GM12878 (cell line): ENCODE measurements around the gene ABCD3. TPM values are rescaled to one million over a fixed set of nuclear protein-coding genes. Genes with fewer than 3 reads are reported as not detected.

ENCODE experiments used
- ATAC-seq: fragments of 200-7000 bp; cut with Tn5 transposase; 3 replicates; pipeline ENCODE4 v1.9.1; 2020; ENCODE audit warnings: mild to moderate bottlenecking, moderate library complexity
- BruUV-seq: library from RNA; stranded (reverse); fragments of 400-500 nt; replicated peaks from 2 replicates; lab custom pipeline; 2021; lab: Mats Ljungman, UMichigan
- CTCF ChIA-PET: fragments of 300-600 bp; sonication (Branson Sonifier 250); formaldehyde crosslinking; extraction: SDS; loops from one replicate; lab custom pipeline; 2021; ENCODE audit warnings: inconsistent platforms; lab: Yijun Ruan, JAX
- POLR2A ChIA-PET: fragments of 350-600 bp; formaldehyde crosslinking; extraction: SDS; loops from one replicate; lab custom pipeline; 2021; ENCODE audit warnings: inconsistent platforms; lab: Charles Lee
- RAD21 ChIA-PET: fragments of 300-600 bp; sonication (Branson Sonifier 250); formaldehyde crosslinking; loops from one replicate; lab custom pipeline; 2023; ENCODE audit warnings: antibody characterized with exemption; ENCODE audit not compliant: unreplicated experiment; lab: Charles Lee
- SMC1A ChIA-PET: fragments of 300-600 bp; sonication (Branson Sonifier 250); formaldehyde crosslinking; loops from one replicate; lab custom pipeline; 2023; ENCODE audit not compliant: unreplicated experiment, uncharacterized antibody; lab: Charles Lee
- DNase-seq: peaks from one replicate; pipeline ENCODE4 v3.0.0-alpha.2; 2011; ENCODE audit warnings: low read depth, low spot score
- FAIRE-seq: peaks from 3 replicates; lab custom pipeline; 2011; peaks lifted over from hg19 to GRCh38; lab: Jason Lieb, UNC
- H2AFZ ChIP-seq: 2 replicates; pipeline ENCODE4 v1.6.0; 2011; ENCODE audit warnings: low read depth, low read length, control low read depth; ENCODE audit not compliant: control insufficient read depth
- H3K27ac ChIP-seq: 2 replicates; pipeline ENCODE4 v1.5.1; 2011; ENCODE audit warnings: control low read depth; ENCODE audit not compliant: control insufficient read depth, insufficient read depth
- H3K27me3 ChIP-seq, 2 experiments: replicated peaks in 1 of 2; 2 replicates each; pipeline versions ENCODE4 v1.6.0 to v1.6.1; 2011; ENCODE audit warnings: low read length in 1 of 2; ENCODE audit not compliant: control insufficient read depth in 2 of 2, insufficient read depth in 2 of 2
- H3K36me3 ChIP-seq, 2 experiments: 2 replicates each; pipeline ENCODE4 v1.5.1; 2011; ENCODE audit warnings: low read length in 1 of 2; ENCODE audit not compliant: control insufficient read depth in 2 of 2, insufficient read depth in 2 of 2
- H3K4me1 ChIP-seq: 2 replicates; pipeline ENCODE4 v1.6.1; 2011; ENCODE audit warnings: mild to moderate bottlenecking, low read length, moderate library complexity, mixed read lengths; ENCODE audit not compliant: control insufficient read depth, insufficient read depth
- H3K4me2 ChIP-seq: 2 replicates; pipeline ENCODE4 v1.6.0; 2011; ENCODE audit warnings: control low read depth; ENCODE audit not compliant: control insufficient read depth, insufficient read depth
- H3K4me3 ChIP-seq: fragments of 200-600 bp; sonication (generic); 2 replicates; pipeline ENCODE4 v1.5.1; 2016
- H3K79me2 ChIP-seq: 2 replicates; pipeline ENCODE4 v1.6.0; 2011; ENCODE audit warnings: low read length; ENCODE audit not compliant: control insufficient read depth, insufficient read depth
- H3K9ac ChIP-seq: 2 replicates; pipeline ENCODE4 v1.8.0; 2011; ENCODE audit warnings: low read length, control low read depth, mixed read lengths; ENCODE audit not compliant: control insufficient read depth, insufficient read depth
- H3K9me3 ChIP-seq: replicated peaks from 3 replicates; pipeline ENCODE4 v1.5.1; 2011; ENCODE audit warnings: mild to moderate bottlenecking, low read length; ENCODE audit not compliant: control insufficient read depth, insufficient read depth
- H4K20me1 ChIP-seq: 2 replicates; pipeline ENCODE4 v1.6.0; 2011; ENCODE audit not compliant: control insufficient read depth, insufficient read depth
- CBFB ChIP-seq: IDR thresholded peaks from 2 replicates; pipeline ENCODE4 v1.6.1; 2016; ENCODE audit warnings: antibody characterized with exemption, low read depth
- CHD1 ChIP-seq: IDR thresholded peaks from 2 replicates; pipeline ENCODE4 v1.6.1; 2012; ENCODE audit warnings: low read depth, low read length, improper control_type of control experiment
- CHD4 ChIP-seq: fragments of 200-600 bp; sonication (generic); IDR thresholded peaks from 2 replicates; pipeline ENCODE4 v1.6.1; 2016; ENCODE audit warnings: mild to moderate bottlenecking
- CUX1 ChIP-seq: IDR thresholded peaks from 2 replicates; pipeline ENCODE4 v1.6.1; 2012; ENCODE audit warnings: improper control_type of control experiment, low read depth, low read length; ENCODE audit not compliant: insufficient replicate concordance
- ELK1 ChIP-seq: IDR thresholded peaks from 2 replicates; pipeline ENCODE4 v1.6.1; 2012; ENCODE audit warnings: low read depth, low read length, improper control_type of control experiment
- HDAC6 ChIP-seq: fragments of 200-600 bp; sonication (generic); IDR thresholded peaks from one replicate; pipeline ENCODE4 v1.8.0; 2017; ENCODE audit warnings: antibody characterized with exemption; ENCODE audit not compliant: unreplicated experiment
- MYB ChIP-seq: fragments of 150-350 bp; IDR thresholded peaks from 2 replicates; pipeline ENCODE4 v1.6.1; 2014; ENCODE audit warnings: mild to moderate bottlenecking, low read depth, low read length, borderline replicate concordance
- NFIC ChIP-seq: IDR thresholded peaks from 2 replicates; pipeline ENCODE4 v1.6.1; 2012; ENCODE audit warnings: low read depth, mild to moderate bottlenecking, inconsistent platforms, low read length, moderate library complexity
- POLR2AphosphoS2 ChIP-seq: IDR thresholded peaks from 2 replicates; pipeline ENCODE4 v1.6.1; 2011; ENCODE audit warnings: low read depth, mild to moderate bottlenecking, low read length, improper control_type of control experiment, moderate library complexity
- RAD21 ChIP-seq: IDR thresholded peaks from 2 replicates; pipeline ENCODE4 v1.6.1; 2011; ENCODE audit warnings: mild to moderate bottlenecking, low read depth, low read length, moderate library complexity; ENCODE audit not compliant: insufficient read depth
- RAD51 ChIP-seq: fragments of 450-650 bp; IDR thresholded peaks from 2 replicates; pipeline ENCODE4 v1.6.1; 2016; ENCODE audit warnings: moderate library complexity, mild to moderate bottlenecking, inconsistent platforms
- RELB ChIP-seq: fragments of 450-650 bp; IDR thresholded peaks from 2 replicates; pipeline ENCODE4 v1.6.1; 2017; ENCODE audit warnings: low read depth, mild to moderate bottlenecking, moderate library complexity
- SPI1 ChIP-seq: IDR thresholded peaks from 2 replicates; pipeline ENCODE4 v1.6.1; 2011; ENCODE audit warnings: low read depth, mild to moderate bottlenecking, low read length, moderate library complexity, borderline replicate concordance; ENCODE audit not compliant: insufficient read depth
- SUZ12 ChIP-seq: fragments of 200-600 bp; sonication (generic); IDR thresholded peaks from one replicate; pipeline ENCODE4 v1.6.1; 2018; ENCODE audit warnings: antibody characterized with exemption, mild to moderate bottlenecking; ENCODE audit not compliant: unreplicated experiment
- TBL1XR1 ChIP-seq: IDR thresholded peaks from 2 replicates; pipeline ENCODE4 v1.6.1; 2012; ENCODE audit warnings: low read depth, low read length, improper control_type of control experiment
- ZNF217 ChIP-seq: fragments of 450-650 bp; IDR thresholded peaks from 2 replicates; pipeline ENCODE4 v1.6.1; 2017; ENCODE audit warnings: antibody characterized with exemption, mild to moderate bottlenecking
- whole genome bisulfite sequencing: methylation state at CpG from one replicate; pipeline ENCODE4 v1.1.6; 2016; ENCODE audit warnings: low lambda C conversion rate; ENCODE audit not compliant: insufficient replicate concordance, insufficient coverage; ENCODE audit errors: missing lambda C conversion rate; 5-methylcytosine and 5-hydroxymethylcytosine counted together
- in situ Hi-C: fragments of 300-500 bp; cut with MboI; formaldehyde crosslinking; loops from 9 replicates; pipeline ENCODE4 v1.14.3; 2018; ENCODE audit warnings: mixed read lengths
- intact Hi-C: fragments of 100-400 bp; cut with micrococcal nuclease; formaldehyde crosslinking; loops from one replicate; pipeline ENCODE4 v1.14.2; 2022; ENCODE audit not compliant: unreplicated experiment
- polyA plus RNA-seq, 11 experiments: library from polyadenylated mRNA; depleted of rRNA in 4 of 11; unstranded in 6 of 11; stranded (reverse) in 5 of 11; fragments of >200 nt; fragmentation: Nextera tagmentation in 4 of 11; fragmentation: Illumina TruSeq in 1 of 11; extraction: Ambion mirVana in 4 of 11; extraction: Trizol in 1 of 11; gene quantifications; 1 replicate in 1 of 11; 2 replicates in 10 of 11; pipeline versions ENCODE4 v1.2.1 to v1.2.3, GENCODE V29; 2011 to 2016; ENCODE audit warnings: inconsistent platforms in 2 of 11, missing spikeins in 2 of 11, low read depth in 1 of 11
- total RNA-seq, 4 experiments: library from RNA; depleted of rRNA in 3 of 4; stranded (reverse); fragments of >200 nt in 3 of 4; fragmentation: Illumina TruSeq in 1 of 4; extraction: Trizol in 1 of 4; gene quantifications; 2 replicates each; pipeline versions ENCODE4 v1.2.1 to v1.2.3, GENCODE V29; 2013 to 2021

ABCD3 gene
- total and polyA plus RNA-seq, 10 of the 15 experiments (the other 5 are each of a cell fraction or from before 2014, with no cell fraction given) = 15.1 to 40.2 (median 24.1) TPM

- ChIA-PET SMC1A (interaction anchor here (0.8 kb wide), 1 partner anchor 96 kb away, joined by 3 read pairs; no protein-coding TSS in a partner anchor), POLR2A (no interaction called here), RAD21 (interaction anchor here (1.1 kb wide), 1 partner anchor 8 kb away, joined by 4 read pairs; no protein-coding TSS in a partner anchor), CTCF (interaction anchor here (1.2 kb wide), 1 partner anchor 63 kb away, joined by 3 read pairs; no protein-coding TSS in a partner anchor)
- FAIRE-seq (no peak), ATAC-seq (no peak), DNase-seq (no peak)
- in situ Hi-C loops (no loop called here), intact Hi-C loops (no loop called here)
- Histone ChIP-seq H3K9ac (no peak overlapping the region), H3K36me3 (no peaks in the 10 kb centered on the region), H3K4me2 (no peak overlapping the region), H4K20me1 (no peaks in the 10 kb centered on the region), H3K79me2 (no peaks in the 10 kb centered on the region), H3K9me3 (no peaks in the 10 kb centered on the region), H3K27ac (no peak overlapping the region), H3K4me3 (no peak overlapping the region), H2AFZ (no peak overlapping the region), H3K4me1 (peaks cover 12% of the 10 kb centered on the region; the same call in 1 of the 2 replicates), H3K27me3 (peaks cover 2 to 12% of the 10 kb centered on the region in 2 experiments)
- 51% methylated on average over 4 of the region's 4 CpGs for WGBS
- no TSS peak for BruUV-seq
- TF ChIP-seq RAD51 (no peak), NFIC (no peak), POLR2AphosphoS2 (no peak), ELK1 (no peak), CHD4 (no peak), ZNF217 (no peak), CBFB (no peak), TBL1XR1 (no peak), CUX1 (no peak), RELB (no peak), CHD1 (no peak), MYB (no peak), HDAC6 (no peak), SUZ12 (no peak), RAD21 (no peak), SPI1 (no peak)
Observed at GRCh38 chr1:94543893-94544635, 125.9 kb downstream of the ABCD3 start.
